Fibroblast of lung (primary cell): ENCODE measurements around the gene NOL6.

Source experiments
- CTCF ChIP-seq, 2 donors: IDR thresholded peaks in 1 of 2; conservative IDR thresholded peaks in 1 of 2; 1 replicate in 1 of 2; 2 replicates in 1 of 2; pipeline ENCODE4 v1.5.1; 2011 to 2012; ENCODE audit warnings: low read length in 2 of 2, control low read depth in 1 of 2, inconsistent platforms in 1 of 2, low read depth in 1 of 2, mild to moderate bottlenecking in 1 of 2
- EZH2 ChIP-seq: IDR thresholded peaks from 2 replicates; pipeline ENCODE4 v1.5.1; 2012; ENCODE audit warnings: low read length, control low read depth, mild to moderate bottlenecking; ENCODE audit errors: missing control alignments

- TF ChIP-seq CTCF (conservative IDR thresholded peaks at IDR 0.05 in 1 of 2, IDR thresholded peaks at IDR 0.05 in 1 of 2; ENCODE audit: low read depth in 1 of 2, low read length in 2 of 2), result no peak
- TF ChIP-seq EZH2, result no peak
Measured at GRCh38 chr9:33437205-33437604, 36.5 kb downstream of the NOL6 start.
